K562 (cell line): ENCODE data around the gene RNU11. TPM values are rescaled to one million over a fixed set of nuclear protein-coding genes. Genes with fewer than 3 reads are reported as not detected.

Experiments used
- CBFA2T2 ChIP-seq: fragments of 450-650 bp; conservative IDR thresholded peaks from 2 replicates; pipeline ENCODE4 v1.6.1; 2017; ENCODE audit warnings: mild to moderate bottlenecking
- CSDE1 ChIP-seq, 2 experiments: fragments of 450-650 bp; IDR thresholded peaks; 2 replicates each; pipeline ENCODE4 v1.6.1; 2016; ENCODE audit warnings: mild to moderate bottlenecking in 1 of 2
- ELF2 ChIP-seq: fragments of 250-450 bp; sonication (Bioruptor Pico); IDR thresholded peaks from 2 replicates; pipeline ENCODE4 v1.5.0; 2021; ENCODE audit warnings: mild to moderate bottlenecking
- ELF4 ChIP-seq: fragments of 450-650 bp; formaldehyde crosslinking; IDR thresholded peaks from 2 replicates; pipeline ENCODE4 v1.4.0; 2022; ENCODE audit warnings: missing genetic modification characterization
- EP400 ChIP-seq: fragments of 450-650 bp; IDR thresholded peaks from 2 replicates; pipeline ENCODE4 v1.6.1; 2017; ENCODE audit warnings: antibody characterized with exemption, mild to moderate bottlenecking, moderate library complexity
- FOSL1 ChIP-seq: fragments of 200-800 bp; sonication (Bioruptor generic); conservative IDR thresholded peaks from 2 replicates; pipeline ENCODE4 v1.6.1; 2016; ENCODE audit warnings: missing genetic modification characterization, missing compliant biosample characterization
- FOXK2 ChIP-seq, 2 experiments: fragments of 450-650 bp; IDR thresholded peaks in 1 of 2; conservative IDR thresholded peaks in 1 of 2; 2 replicates each; pipeline ENCODE4 v1.6.1; 2016; ENCODE audit warnings: low read depth in 2 of 2, mild to moderate bottlenecking in 1 of 2
- KLF1 ChIP-seq: fragments of 450-650 bp; IDR thresholded peaks from 2 replicates; pipeline ENCODE4 v1.6.1; 2016; ENCODE audit warnings: missing genetic modification characterization, missing compliant biosample characterization
- LEF1 ChIP-seq: fragments of 450-650 bp; IDR thresholded peaks from 2 replicates; pipeline ENCODE4 v1.6.1; 2016; ENCODE audit warnings: mild to moderate bottlenecking
- POLR2G ChIP-seq: fragments of 200-400 bp; formaldehyde crosslinking; IDR thresholded peaks from 2 replicates; pipeline ENCODE4 v1.6.1; 2017; ENCODE audit warnings: low read depth, mild to moderate bottlenecking, antibody characterized with exemption, low read length, moderate library complexity
- PTBP1 ChIP-seq: fragments of 200-400 bp; formaldehyde crosslinking; IDR thresholded peaks from 2 replicates; pipeline ENCODE4 v1.6.1; 2017; ENCODE audit warnings: low read depth, low read length
- SAP30 ChIP-seq: fragments of 200-600 bp; sonication (generic); IDR thresholded peaks from 2 replicates; pipeline ENCODE4 v1.6.1; 2012; ENCODE audit warnings: borderline replicate concordance, low read depth, mild to moderate bottlenecking, moderate library complexity, low read length, control low read depth, inconsistent platforms; ENCODE audit not compliant: insufficient read depth, poor library complexity, severe bottlenecking
- STAT5A ChIP-seq: IDR thresholded peaks from 2 replicates; pipeline ENCODE4 v1.6.1; 2012; ENCODE audit warnings: low read length, inconsistent platforms, borderline replicate concordance
- ZNF507 ChIP-seq: conservative IDR thresholded peaks from 2 replicates; pipeline ENCODE4 v1.6.1; 2017; ENCODE audit warnings: missing genetic modification characterization, missing compliant biosample characterization
- ZNF586 ChIP-seq: fragments of 450-650 bp; formaldehyde crosslinking; conservative IDR thresholded peaks from 2 replicates; pipeline ENCODE4 v1.4.0; 2020; ENCODE audit warnings: mild to moderate bottlenecking, moderate library complexity
- ZNF644 ChIP-seq: fragments of 200-800 bp; sonication (Bioruptor generic); IDR thresholded peaks from 2 replicates; pipeline ENCODE4 v1.6.1; 2016; ENCODE audit warnings: low read depth, missing genetic modification characterization, missing compliant biosample characterization
- ZNF668 ChIP-seq: fragments of 250-450 bp; sonication (Bioruptor Pico); IDR thresholded peaks from 2 replicates; pipeline ENCODE4 v1.8.0; 2022; ENCODE audit warnings: mild to moderate bottlenecking, inconsistent platforms
- polyA plus RNA-seq, 8 experiments: library from polyadenylated mRNA; depleted of rRNA in 4 of 8; stranded (reverse) in 5 of 8; unstranded in 3 of 8; fragments of >200 nt; fragmentation: Nextera tagmentation in 2 of 8; fragmentation: Illumina TruSeq in 1 of 8; extraction: Ambion mirVana in 2 of 8; extraction: Trizol in 1 of 8; gene quantifications; 2 replicates each; pipeline versions ENCODE4 v1.2.1 to v1.2.3, GENCODE V29; 2011 to 2014; ENCODE audit warnings: inconsistent platforms in 1 of 8, missing spikeins in 1 of 8
- total RNA-seq, 7 experiments: library from RNA; depleted of rRNA in 6 of 7; stranded (reverse); fragments of >200 nt in 6 of 7; fragmentation: Illumina TruSeq in 2 of 7; extraction: Trizol in 2 of 7; gene quantifications; 2 replicates each; pipeline versions ENCODE4 v1.2.1 to v1.2.3, GENCODE V29; 2011 to 2021; ENCODE audit warnings: low replicate concordance in 1 of 7
- TF ChIP-seq, protein P1 (sequence below): fragments of 250-450 bp; sonication (Bioruptor Pico); IDR thresholded peaks from 2 replicates; pipeline ENCODE4 v1.5.0; 2021
- TF ChIP-seq, protein P2 (sequence below), 2 experiments: fragments of 200-800 bp in 1 of 2; sonication (Bioruptor generic) in 1 of 2; sonication (generic) in 1 of 2; formaldehyde crosslinking in 1 of 2; IDR thresholded peaks in 1 of 2; conservative IDR thresholded peaks in 1 of 2; 2 replicates each; pipeline versions ENCODE4 v1.5.0 to v1.6.1; 2016 to 2020; ENCODE audit warnings: missing compliant biosample characterization in 1 of 2, missing genetic modification characterization in 1 of 2, missing genetic modification reagents in 1 of 2
- TF ChIP-seq, protein P3 (sequence below): fragments of 450-650 bp; conservative IDR thresholded peaks from 2 replicates; pipeline ENCODE4 v1.6.1; 2016; ENCODE audit warnings: missing genetic modification characterization, low read depth, mild to moderate bottlenecking, missing compliant biosample characterization, moderate library complexity
- TF ChIP-seq, protein P4 (sequence below): fragments of 450-650 bp; formaldehyde crosslinking; IDR thresholded peaks from 2 replicates; pipeline ENCODE4 v1.4.0; 2022; ENCODE audit warnings: missing genetic modification characterization

The RNU11 gene
- total and polyA plus RNA-seq, 9 of the 15 experiments (the other 6 are each of a cell fraction or from before 2014, with no cell fraction given): not detected

DNA sequence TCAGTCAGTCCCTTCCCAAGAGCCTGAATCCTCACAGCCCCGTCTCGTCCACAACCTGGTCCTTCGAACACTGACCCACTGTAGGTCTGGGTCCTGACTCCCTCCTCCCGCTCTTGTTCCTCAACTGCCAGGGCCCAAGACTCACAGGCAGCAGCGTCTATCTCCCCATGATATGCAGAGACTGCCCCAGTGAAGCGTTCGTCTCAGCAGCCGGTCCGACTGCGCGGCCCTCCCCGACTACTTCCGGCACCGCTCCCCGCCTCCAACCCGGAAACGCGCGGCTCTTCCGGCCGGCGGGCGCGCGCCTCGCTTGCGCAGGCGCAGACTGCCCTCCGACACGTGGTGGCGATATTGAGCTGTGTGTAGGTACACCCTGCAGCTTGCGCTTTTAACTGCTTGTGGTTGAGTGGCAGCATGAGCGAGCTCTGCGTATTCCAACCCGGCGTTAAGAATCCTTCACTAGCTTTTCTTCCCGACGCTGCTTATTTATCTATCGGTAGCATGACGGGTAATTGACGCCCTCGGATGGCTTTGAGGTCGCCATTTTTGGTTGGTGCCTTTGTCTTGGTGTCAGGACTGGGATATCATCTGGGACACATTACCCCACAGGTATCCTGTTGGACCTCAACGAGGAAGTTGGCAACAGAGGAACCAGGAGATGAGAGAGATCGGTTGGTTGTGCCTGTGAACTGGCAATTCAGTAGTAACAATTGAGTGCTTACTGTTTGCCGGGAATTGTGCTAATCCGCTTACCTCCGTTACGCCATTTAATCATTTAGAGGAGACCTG is 5.4 kb upstream of the RNU11 start, which contains the start of gene TAF12 (continued):
- TF ChIP-seq, protein P1, sequence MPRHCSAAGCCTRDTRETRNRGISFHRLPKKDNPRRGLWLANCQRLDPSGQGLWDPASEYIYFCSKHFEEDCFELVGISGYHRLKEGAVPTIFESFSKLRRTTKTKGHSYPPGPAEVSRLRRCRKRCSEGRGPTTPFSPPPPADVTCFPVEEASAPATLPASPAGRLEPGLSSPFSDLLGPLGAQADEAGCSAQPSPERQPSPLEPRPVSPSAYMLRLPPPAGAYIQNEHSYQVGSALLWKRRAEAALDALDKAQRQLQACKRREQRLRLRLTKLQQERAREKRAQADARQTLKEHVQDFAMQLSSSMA (CRISPR knock-in tag): peak; percentile 68
- no peak; the same call in 1 of the 2 replicates for TF ChIP-seq STAT5A
- TF ChIP-seq LEF1: no peak
- TF ChIP-seq ZNF668 (CRISPR knock-in tag): no peak
- TF ChIP-seq CBFA2T2: peak; percentile 40
- TF ChIP-seq SAP30: peak; percentile 31
- peak; percentile 100 for TF ChIP-seq POLR2G
- no peak for TF ChIP-seq ZNF507 (tag)
- TF ChIP-seq PTBP1: peak; percentile 83; the same call in 1 of the 2 replicates
- TF ChIP-seq EP400: peak; percentile 98
- TF ChIP-seq FOSL1 (tag): peak; percentile 57; the same call in 1 of the 2 replicates
- peak; percentile 54; the same call in 1 of the 2 replicates for TF ChIP-seq ZNF644 (tag)
- peak; percentile 94 to 97 for TF ChIP-seq FOXK2 (conservative IDR thresholded peaks at IDR 0.05 in 1 of 2, IDR thresholded peaks at IDR 0.05 in 1 of 2; ENCODE audit: low read depth in 2 of 2)
- TF ChIP-seq, protein P2, sequence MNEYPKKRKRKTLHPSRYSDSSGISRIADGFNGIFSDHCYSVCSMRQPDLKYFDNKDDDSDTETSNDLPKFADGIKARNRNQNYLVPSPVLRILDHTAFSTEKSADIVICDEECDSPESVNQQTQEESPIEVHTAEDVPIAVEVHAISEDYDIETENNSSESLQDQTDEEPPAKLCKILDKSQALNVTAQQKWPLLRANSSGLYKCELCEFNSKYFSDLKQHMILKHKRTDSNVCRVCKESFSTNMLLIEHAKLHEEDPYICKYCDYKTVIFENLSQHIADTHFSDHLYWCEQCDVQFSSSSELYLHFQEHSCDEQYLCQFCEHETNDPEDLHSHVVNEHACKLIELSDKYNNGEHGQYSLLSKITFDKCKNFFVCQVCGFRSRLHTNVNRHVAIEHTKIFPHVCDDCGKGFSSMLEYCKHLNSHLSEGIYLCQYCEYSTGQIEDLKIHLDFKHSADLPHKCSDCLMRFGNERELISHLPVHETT (CRISPR knock-in tag; conservative IDR thresholded peaks at IDR 0.05 in 1 of 2, IDR thresholded peaks at IDR 0.05 in 1 of 2): peak in 1 of 2 experiments; percentile 76; a peak in 2 of 4 replicates
- TF ChIP-seq, protein P3, sequence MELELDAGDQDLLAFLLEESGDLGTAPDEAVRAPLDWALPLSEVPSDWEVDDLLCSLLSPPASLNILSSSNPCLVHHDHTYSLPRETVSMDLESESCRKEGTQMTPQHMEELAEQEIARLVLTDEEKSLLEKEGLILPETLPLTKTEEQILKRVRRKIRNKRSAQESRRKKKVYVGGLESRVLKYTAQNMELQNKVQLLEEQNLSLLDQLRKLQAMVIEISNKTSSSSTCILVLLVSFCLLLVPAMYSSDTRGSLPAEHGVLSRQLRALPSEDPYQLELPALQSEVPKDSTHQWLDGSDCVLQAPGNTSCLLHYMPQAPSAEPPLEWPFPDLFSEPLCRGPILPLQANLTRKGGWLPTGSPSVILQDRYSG (tag): no peak
- peak in 1 of 2 experiments; percentile 99; a peak in 2 of 4 replicates for TF ChIP-seq CSDE1 (IDR thresholded peaks at IDR 0.05)
- 0 out of 2 replicates have a peak, but pooled peaks have one; percentile 55 for TF ChIP-seq KLF1 (tag)
- peak; percentile 99 for TF ChIP-seq ELF2 (CRISPR knock-in tag)
- TF ChIP-seq, protein P4, sequence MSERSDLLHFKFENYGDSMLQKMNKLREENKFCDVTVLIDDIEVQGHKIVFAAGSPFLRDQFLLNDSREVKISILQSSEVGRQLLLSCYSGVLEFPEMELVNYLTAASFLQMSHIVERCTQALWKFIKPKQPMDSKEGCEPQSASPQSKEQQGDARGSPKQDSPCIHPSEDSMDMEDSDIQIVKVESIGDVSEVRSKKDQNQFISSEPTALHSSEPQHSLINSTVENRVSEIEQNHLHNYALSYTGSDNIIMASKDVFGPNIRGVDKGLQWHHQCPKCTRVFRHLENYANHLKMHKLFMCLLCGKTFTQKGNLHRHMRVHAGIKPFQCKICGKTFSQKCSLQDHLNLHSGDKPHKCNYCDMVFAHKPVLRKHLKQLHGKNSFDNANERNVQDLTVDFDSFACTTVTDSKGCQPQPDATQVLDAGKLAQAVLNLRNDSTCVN (CRISPR knock-in tag): no peak; the same call in 1 of the 2 replicates
- TF ChIP-seq ZNF586 (CRISPR knock-in tag): no peak
- TF ChIP-seq ELF4 (CRISPR knock-in tag): peak; percentile 92
